ENCODE results near the gene PTPRN2. TPM values are rescaled to one million over a fixed set of nuclear protein-coding genes. Genes with fewer than 3 reads are reported as not detected.
"Not testable (repeated sequence)": the region's sequence is repeated elsewhere in the genome, so short reads cannot be mapped to it uniquely, and the experiment has no call there.

Gene PTPRN2
- total RNA-seq, 1 donor from 2014 or later = 7.8 TPM

DNA sequence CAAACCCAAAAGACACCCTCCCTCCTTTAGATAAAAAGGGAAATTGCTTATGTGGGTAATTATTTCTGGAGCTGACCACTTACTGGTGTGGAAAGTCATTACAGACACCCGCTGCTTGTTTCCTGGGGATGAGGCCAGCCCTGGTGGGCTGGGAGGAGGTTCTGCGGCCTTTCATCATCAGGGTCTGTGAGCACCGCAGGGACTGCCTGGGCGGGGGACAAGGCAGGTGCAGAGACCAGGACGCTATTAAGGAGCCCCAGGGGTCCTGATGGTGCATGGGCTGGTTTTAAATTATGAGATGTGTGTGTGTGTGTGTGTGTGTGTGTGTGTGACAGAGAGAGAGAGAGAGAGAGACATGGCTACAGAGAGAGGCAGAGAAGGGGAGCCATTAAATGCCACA, 1079.6 kb downstream of the PTPRN2 start:
- DNase-seq (ENCODE audit: low spot score) = peak; percentile 23

DNA sequence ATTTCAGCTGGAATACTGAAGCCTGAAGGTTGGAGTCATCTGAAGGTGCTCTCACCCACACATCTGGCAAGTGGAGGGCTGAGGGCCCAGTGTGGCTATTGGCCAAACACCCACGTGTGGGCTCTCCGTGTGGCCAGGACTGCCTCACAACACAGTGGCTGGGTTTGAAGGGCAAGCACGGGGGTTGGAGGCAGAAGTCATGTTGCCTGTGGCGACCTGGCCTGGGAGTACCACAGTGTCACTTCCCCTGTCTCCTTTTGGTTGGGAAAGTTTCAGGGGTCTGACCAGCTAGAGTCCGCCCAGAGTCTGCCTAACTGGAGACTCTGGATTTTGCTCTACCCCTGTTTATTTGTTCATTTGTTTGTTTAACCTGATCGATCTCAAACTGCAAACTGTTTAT, 1081.4 kb downstream of the PTPRN2 start:
- peak; percentile 10 for DNase-seq (ENCODE audit: low spot score)

DNA sequence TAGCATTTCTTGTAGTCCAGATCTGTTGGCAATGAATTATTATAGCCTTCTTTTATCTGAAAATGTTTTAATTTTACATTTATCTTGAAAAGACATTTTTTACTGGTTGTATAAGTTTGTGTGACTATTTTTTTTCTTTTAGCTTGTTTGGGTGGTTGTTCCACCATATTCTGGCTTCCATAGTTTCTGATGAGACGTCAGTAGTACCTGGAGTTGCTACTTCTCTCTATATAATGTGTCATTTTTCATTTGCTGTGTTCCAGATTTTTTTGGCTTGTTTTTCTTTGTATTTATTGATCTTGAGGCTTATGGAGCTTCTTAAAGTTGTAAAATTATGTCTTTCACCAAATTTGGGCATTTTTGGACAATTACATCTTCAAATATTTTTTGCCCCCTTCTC, 1082.0 kb downstream of the PTPRN2 start:
- no peak for DNase-seq (ENCODE audit: low spot score)

DNA sequence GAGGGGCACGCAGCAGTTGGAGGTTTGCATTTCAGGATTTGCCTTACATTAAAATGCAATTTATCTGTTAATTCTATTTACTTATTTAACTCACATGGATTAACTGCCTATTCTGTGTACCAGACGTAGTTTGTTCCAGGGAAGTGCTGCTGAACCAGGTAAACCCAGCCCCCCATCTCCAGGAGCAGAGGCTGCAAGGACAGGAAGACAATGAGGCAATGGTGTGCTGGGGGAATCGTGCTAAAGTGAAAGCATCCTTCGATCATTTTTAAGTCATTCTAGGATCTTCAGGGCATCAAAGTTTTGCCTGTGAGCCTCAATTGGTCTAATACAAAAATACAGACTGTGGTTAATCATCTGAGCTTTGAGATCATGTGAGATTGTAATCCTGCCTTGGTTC, 1084.4 kb downstream of the PTPRN2 start:
- peak; percentile 10 for DNase-seq (ENCODE audit: low spot score)

DNA sequence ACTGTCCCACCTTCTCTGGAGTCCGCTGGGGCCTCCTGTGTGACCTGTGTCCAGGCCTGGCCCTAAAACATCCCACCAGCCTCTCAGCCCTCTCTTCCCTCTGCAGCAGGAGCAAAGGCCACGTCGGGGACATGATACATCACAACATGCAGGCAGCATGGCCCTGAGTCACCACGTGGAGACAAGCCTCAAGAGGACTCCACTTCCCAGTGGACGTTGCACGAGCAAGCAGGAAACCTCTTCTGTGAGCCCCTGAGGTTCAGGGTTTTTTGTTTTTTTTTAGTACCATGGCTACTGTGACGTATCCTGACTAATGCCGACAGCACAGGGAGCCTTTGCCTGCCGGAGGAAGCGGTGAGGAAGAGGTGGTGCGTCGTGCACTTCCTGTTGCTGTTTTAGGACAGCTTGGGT, 1084.9 kb downstream of the PTPRN2 start:
- peak; percentile 36 for DNase-seq (ENCODE audit: low spot score)

DNA sequence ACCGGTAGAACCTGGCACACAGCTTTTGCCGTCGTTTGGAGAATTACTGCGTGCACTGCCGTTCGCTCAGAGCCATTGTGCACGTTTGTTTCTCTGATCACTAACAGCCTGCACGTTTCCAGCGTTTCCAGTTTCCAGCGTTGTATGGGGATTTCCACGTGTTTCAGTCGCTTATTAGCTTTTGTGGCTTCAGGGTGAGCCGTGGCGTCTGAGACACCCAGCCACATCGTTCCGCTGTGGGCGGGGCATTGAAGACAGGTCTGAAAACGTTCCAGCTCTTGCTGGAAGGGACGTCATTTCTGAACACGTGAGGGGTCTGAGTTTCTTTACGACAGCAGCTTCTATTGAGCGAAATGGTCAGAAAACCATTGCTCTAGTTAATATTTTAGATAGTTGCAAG, 1086.0 kb downstream of the PTPRN2 start:
- DNase-seq (ENCODE audit: low spot score) = peak; percentile 27

DNA sequence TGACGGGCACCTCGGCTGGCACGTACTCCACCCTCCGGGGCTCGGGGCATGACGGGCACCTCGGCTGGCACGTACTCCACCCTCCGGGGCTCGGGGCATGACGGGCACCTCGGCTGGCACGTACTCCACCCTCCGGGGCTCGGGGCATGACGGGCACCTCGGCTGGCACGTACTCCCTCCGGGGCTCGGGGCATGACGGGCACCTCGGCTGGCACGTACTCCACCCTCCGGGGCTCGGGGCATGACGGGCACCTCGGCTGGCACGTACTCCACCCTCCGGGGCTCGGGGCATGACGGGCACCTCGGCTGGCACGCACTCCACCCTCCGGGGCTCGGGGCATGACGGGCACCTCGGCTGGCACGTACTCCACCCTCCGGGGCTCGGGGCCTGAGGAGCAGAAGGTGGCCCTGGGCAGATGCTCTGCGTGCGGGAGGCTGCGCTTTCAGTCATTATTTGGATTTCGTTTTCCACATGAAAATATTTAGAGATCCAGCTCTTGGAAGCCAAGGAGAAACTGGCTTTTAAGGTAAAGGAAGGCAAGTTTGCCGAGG, 1086.6 kb downstream of the PTPRN2 start:
- DNase-seq (ENCODE audit: low spot score) = not testable (repeated sequence)

DNA sequence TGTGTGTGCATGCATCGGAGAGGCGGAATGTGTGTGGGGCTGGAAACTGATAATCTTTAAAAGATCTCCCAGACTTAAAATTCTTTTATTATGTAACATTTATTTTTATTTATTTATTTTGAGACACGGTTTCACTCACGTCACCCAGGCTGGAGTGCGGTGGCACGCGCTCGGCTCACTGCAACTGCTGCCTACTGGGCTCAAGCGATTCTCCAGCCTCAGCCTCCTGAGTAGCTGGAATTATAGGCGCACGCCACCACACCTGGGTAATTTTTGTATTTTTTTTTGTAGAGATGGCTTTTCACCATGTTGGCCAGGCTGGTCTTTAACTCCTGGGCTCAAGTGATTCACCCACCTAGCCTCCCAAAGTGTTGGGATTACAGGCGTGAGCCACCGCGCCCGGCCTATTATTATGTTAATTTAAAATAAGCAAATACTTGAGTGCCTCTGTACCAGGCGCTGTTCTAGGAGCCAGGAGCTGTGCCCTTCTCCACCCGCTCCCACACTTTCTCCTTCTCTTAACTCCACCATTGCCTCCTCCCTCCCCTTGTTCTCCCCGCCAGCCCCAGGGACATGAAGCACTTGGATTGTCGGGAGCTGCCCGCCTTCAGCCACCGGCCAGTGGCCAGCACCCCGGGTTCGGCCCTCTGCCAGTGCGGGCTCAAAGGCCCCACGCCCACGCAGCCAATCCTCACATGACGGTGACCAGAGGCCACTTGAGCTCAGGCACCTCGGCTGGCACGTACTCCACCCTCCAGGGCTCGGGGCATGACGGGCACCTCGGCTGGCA, 1087.3 kb downstream of the PTPRN2 start:
- DNase-seq (ENCODE audit: low spot score) = peak; percentile 17

DNA sequence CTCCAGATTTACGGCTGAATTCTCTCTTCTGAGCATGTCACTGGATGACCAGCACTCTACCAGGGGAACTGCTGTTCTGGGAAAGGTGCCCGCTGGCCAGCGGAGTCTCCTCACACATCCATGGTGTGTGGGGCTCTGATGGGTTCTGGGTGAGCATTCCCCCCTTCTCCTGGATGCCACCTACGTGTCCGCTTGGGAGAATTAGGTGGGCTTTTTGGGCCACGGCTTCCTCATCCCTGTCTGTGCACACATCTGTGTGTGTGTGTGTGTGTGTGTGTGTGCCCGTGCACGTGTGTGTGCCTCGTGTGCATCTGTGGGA, 1087.8 kb downstream of the PTPRN2 start:
- DNase-seq (ENCODE audit: low spot score) = peak; percentile 28

DNA sequence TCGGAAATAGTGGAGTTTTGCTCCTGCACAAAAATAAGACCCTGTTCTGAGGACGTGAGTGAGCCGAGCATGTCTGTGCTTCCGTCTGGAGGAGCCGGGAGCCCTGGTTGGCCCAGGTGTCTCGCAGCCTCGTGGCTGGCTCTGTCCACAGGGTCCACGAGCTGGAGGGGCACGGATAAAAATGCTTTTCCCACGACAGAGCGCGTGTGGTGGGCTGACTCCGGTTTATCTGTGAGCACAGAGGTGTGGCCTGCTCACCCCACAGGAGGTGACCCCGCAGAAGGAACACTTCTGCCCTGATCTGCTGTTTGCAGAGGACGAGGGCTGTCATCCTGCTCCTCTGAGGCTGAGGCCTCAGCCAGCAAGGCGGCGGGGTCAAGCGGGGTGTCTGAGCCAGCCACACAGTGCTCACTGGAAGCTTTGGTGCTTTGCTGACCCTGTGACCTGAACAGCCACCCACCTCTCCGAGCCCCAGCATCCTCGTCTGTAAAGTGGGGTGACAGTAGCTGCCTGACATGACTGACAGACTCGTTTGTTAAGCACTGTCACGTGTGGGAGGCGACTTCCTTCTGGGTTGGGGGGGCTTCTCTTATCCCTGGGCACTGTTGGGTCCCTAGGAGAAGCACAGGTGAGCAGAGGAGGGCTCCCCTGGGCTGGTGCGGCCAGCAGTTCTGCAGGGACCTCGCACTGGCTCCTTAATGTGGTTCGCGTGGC, 1088.3 kb downstream of the PTPRN2 start:
- peak; percentile 34 for DNase-seq (ENCODE audit: low spot score)

DNA sequence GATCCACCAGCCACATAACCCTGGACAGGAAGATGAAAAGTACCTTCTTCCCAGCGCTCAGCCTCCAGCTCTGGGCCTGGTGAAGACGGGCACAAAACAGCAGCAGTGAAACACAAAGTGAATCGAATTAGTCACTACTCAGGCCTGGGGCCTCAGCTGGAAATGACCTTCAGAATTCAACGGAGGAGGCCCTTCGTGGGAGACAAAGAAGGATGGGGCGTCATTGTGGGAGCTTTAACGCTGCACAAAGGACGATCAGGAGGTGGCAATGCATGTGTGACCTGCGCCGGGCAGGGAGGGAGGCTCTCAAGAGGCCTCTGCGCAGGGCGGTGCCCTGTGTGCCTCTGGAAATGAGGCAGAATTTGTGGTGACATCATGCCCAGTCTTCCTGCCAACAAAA, 1089.0 kb downstream of the PTPRN2 start:
- DNase-seq (ENCODE audit: low spot score) = peak; percentile 29

DNA sequence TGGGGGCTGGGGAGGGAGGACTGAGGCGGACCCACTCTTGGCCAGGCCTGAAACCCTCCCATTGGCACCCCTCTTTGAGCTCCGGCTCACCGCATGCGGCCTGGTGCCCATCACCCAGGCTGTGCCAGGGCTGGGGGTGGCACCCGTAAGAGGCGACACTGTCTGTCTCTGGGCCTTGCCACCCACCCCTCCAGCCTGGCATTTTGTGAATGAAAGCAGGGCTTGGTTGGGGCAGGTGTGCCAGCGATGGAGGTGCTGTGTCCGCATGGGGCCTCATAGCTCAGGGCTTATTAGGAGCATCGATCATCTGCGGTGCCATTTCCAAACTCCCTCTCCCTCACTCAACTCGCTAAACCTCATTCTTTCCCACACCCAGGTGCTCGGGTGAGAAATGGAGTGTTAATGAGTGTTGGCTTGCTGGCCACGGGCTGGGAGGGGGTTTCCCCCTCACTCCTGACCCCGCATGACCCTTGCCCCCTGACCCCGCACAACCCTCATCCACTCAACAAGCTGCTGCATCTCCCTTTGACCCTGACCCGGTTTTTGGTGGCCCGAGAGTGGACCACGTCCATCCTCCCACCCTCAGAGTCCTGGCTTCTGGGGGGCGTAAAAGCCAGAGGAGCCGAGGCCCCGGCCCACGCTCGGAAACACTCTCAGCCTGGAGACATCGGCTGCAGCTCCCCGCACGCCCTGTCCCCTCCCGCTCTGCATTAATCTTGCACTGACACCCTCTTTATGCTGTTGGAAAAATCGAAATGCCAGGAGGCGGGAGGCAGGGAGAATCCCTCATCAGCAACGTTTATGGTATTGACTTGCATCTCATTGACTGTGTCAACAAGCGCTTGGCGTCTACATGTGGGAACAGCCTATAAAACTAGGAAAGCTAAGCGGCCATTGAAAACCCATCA, 1089.6 kb downstream of the PTPRN2 start:
- peak; percentile 39 for DNase-seq (ENCODE audit: low spot score)

DNA sequence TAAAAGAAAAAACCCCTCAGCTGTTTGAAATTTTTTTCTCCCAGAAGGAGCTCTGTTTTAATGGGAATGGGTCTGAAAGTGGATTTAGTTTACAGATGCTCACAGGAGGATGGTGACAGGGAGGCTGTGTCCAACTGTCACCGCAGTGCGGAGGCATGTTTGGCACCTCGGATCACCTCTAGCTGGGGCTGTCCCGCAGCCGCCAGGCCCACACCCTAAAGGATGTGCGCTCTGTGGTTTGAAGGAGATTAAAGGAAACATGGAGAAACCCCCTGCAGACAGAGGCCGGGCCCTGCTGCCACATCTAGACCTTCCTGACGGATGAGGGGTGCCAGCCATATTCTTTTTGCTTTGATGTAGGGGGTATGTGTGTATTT, 1090.3 kb downstream of the PTPRN2 start:
- DNase-seq (ENCODE audit: low spot score) = peak; percentile 29

DNA sequence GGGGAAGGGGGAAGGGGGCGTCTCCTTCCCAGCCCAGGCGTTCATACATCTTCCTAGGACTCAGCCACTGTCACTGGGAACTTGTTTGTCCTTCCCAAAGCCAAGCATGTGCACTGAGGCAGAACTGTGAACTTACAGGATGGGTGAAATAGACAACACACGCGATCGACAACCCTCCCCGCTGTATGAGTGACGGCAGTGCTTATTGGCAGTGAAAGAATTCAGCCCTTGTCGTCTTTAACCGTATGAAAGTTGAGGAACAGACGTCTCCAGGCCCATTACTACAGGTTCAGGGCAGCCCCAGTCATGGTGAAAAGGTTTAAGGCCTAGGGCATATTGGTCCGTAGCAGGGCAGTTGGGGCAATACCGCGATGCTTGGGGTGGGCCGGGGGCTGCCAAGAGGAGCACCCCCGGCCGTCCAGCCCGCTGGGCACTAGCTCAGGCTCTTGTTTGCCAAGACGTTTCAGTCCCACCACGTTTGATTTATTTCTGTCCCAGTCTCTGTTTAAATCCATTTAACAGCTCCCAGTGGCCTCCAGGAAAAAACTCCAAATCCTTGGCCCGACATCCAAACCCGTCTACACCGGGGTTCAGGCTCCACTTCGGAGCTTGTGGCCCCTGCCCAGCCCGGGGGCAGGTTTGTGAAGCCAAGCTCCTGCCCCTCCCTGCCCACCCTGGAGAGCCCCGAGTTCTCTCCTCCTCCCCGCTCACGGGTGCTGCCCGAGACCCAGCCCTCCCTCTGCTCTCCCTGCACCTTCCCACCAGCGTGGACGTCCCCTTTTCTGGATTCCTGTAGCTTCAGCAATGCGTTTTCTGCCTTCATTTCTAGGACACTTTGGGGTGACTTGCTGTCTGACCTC, 1091.0 kb downstream of the PTPRN2 start:
- DNase-seq (ENCODE audit: low spot score) = peak; percentile 24

DNA sequence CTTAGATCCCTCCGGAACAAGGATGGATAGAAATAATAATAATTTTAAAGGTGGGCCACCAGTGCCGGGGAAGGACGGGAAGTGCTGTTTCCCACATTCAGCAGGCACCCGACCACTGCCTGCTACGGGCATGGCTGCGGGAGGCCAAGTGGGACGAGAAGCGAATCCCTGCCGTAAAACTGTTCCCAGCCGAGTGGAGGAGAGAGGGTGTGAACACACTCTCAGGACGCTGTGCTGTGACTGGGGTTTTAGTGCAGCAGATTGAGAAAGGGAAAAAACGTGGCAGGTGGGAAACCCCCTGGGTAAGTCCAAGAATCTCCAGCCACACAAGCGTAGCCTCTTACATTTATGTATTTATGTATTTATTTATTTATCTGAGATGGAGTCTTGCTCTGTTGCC, 1092.0 kb downstream of the PTPRN2 start:
- peak; percentile 13 for DNase-seq (ENCODE audit: low spot score)

DNA sequence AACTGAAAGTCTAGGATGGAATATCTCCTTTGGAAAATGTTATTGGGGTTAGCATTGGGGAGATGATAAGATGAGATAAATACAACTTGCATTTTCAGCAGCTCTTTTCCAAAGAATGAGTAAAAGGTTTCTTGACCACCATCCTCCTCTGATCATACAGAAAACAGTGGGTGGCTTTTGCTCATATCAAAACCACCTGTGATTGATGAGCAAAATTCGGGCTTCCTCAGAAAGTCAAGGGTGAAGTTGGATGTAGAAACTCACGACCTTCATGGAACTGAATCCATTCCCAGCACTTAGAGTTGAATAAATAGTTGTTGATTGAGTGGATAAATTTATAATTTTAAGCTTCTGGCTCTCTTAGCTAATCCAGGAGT, 1092.5 kb downstream of the PTPRN2 start:
- no peak for DNase-seq (ENCODE audit: low spot score)

DNA sequence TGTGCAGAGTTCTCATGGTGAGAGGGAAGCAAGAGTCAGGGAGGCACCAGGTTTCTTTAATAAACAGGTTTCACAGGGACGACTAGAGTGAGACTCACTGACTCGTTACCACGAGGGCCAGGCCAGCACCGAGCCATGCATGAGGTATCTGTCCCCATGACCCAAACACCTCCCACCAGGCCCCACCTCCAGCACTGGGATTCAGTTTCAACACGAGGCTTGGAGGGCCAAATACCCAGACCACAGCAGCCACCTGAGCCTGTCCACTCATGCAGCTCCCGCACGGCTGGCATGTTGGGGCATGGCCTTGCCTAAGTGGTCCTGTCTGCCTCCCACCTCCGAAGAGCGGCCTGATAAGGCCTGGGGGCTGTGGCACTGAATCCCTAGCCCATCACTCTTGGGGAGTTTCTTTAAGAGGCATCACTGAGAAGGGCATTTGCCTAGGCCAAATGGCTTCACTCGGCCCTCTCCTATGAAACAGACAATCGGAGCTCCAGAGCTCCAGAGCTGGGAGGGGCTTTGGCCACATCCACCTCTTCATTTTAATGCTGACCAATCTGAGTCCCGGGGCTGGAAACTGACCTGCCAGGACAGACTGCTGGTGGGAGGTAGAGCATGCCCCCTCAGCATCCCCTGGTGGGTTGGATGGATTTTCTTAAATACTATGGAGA, 1093.0 kb downstream of the PTPRN2 start:
- DNase-seq (ENCODE audit: low spot score) = no peak

DNA sequence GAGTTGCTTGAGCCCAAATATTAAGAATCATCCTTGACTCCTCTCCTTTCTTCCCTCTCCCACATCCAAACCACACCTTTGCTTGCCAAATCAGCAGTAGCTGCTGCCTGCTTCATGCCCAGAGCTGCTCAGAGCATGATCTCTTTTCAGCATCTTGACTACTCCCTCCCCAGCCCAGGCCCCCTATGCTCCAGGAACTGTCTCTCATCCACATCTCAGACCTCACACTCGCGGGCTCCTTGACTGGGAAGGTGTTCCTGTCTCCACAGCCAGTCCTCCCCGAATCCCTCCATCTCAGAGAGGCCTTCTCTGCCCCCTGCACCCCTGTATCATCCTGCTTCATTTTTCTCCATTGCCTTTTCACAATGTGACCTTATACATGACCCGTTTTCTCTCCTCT, 1093.8 kb downstream of the PTPRN2 start:
- no peak for DNase-seq (ENCODE audit: low spot score)

DNA sequence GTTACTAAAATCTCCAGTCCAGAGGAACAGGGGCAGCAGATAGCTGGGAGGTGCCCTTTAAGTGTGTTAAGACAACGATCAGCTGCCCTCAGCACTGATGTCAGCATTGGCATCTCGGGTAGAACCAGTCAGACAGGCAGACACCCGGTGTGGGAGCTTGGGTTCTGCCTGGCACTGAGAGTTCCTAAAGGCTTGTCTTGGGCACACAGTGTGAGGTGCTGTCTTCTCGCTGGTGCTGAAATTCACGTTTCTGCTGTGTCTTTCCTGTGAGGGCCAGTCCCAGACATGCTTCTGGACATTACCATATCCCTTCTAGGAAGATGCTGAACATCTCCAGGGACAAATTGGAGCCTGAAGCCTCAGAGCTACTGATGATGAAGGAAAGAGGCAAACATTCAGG, 1094.6 kb downstream of the PTPRN2 start:
- no peak for DNase-seq (ENCODE audit: low spot score)

DNA sequence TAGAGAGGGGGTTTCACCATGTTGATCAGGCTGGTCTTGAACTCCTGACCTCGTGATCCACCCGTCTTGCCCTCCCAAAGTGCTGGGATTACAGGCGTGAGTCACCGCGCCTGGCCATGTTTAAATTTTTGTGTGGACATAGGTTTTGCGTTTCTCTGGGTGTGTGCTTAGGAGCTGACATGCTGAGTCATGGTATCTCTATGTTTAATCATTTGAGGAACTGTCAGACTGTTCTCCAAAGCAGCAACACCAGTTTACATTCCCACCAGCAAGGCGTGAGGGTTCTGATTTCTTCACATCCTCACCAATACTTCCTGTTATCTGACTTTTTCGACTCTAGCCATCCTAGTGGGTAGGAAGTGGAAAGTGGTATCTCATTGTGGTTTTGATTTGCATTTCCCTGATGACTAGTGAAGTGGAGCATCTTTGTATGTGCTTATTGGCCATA, 1097.1 kb downstream of the PTPRN2 start:
- peak; percentile 48 for DNase-seq (ENCODE audit: low spot score)

DNA sequence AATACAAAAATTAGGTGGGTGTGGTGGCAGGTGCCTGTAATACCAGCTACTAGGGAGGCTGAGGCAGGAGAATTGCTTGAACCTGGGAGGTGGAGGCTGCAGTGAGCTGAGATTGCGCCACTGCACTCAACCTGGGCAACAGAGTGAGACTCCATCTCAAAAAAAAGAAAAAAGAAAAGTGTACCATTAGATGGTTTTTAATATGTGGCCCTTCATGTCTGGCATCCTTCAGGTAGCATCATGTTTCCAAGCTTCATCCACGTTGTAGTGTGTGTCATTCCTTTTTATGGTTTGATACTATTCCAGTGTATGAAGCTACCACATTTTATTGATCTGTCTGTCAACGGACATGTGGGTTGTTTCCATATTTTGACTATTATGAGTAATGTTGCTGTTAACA, 1097.8 kb downstream of the PTPRN2 start:
- DNase-seq (ENCODE audit: low spot score) = not testable (repeated sequence)
